H9 (cell line): Measurements from ENCODE around the gene WNT9A. TPM values are rescaled to one million over a fixed set of nuclear protein-coding genes. Genes with fewer than 3 reads are reported as not detected.

Source experiments
- DNase-seq: peaks from one replicate; pipeline ENCODE4 v3.0.0-alpha.2; 2017
- H2AFZ ChIP-seq: one replicate; pipeline ENCODE4 v1.6.1; 2013; ENCODE audit warnings: mild to moderate bottlenecking, low read length, control low read depth, moderate library complexity
- H2AK5ac ChIP-seq: 2 replicates; pipeline ENCODE4 v1.6.1; 2013; ENCODE audit warnings: low read length, control low read depth, mixed read lengths; ENCODE audit not compliant: insufficient read length
- H2BK120ac ChIP-seq: one replicate; pipeline ENCODE4 v1.6.1; 2013; ENCODE audit warnings: low read depth, mild to moderate bottlenecking, low read length, control low read depth, inconsistent platforms; ENCODE audit not compliant: poor library complexity, severe bottlenecking
- H2BK12ac ChIP-seq: 2 replicates; pipeline ENCODE4 v1.6.1; 2013; ENCODE audit warnings: low read length, control low read depth, mixed read lengths, low read depth; ENCODE audit not compliant: insufficient read length
- H2BK15ac ChIP-seq: 2 replicates; pipeline ENCODE4 v1.6.1; 2013; ENCODE audit warnings: low read depth, low read length, control low read depth
- H2BK20ac ChIP-seq: one replicate; pipeline ENCODE4 v1.6.1; 2013; ENCODE audit warnings: low read depth, mild to moderate bottlenecking, low read length, control low read depth, inconsistent platforms; ENCODE audit not compliant: poor library complexity, severe bottlenecking
- H2BK5ac ChIP-seq: 2 replicates; pipeline ENCODE4 v1.6.1; 2013; ENCODE audit warnings: low read length, control low read depth, mixed read lengths; ENCODE audit not compliant: insufficient read length
- H3K14ac ChIP-seq: 2 replicates; pipeline ENCODE4 v1.6.1; 2013; ENCODE audit warnings: low read length, control low read depth; ENCODE audit not compliant: insufficient read depth
- H3K18ac ChIP-seq: 2 replicates; pipeline ENCODE4 v1.6.1; 2013; ENCODE audit warnings: low read depth, mild to moderate bottlenecking, mixed read lengths, low read length, control low read depth; ENCODE audit not compliant: insufficient read length
- H3K23ac ChIP-seq: 2 replicates; pipeline ENCODE4 v1.6.1; 2013; ENCODE audit warnings: low read length, control low read depth, mixed read lengths, low read depth; ENCODE audit not compliant: insufficient read length
- H3K23me2 ChIP-seq: 2 replicates; pipeline ENCODE4 v1.6.1; 2013; ENCODE audit warnings: low read depth, mild to moderate bottlenecking, mixed read lengths, low read length, control low read depth; ENCODE audit not compliant: insufficient read length, poor library complexity, severe bottlenecking
- H3K27ac ChIP-seq: 2 replicates; pipeline ENCODE4 v1.5.1; 2013; ENCODE audit warnings: low read length, control low read depth, mixed read lengths, low read depth; ENCODE audit not compliant: insufficient read length
- H3K27me3 ChIP-seq: 2 replicates; pipeline ENCODE4 v1.6.1; 2013; ENCODE audit warnings: low read length, control low read depth, inconsistent platforms; ENCODE audit not compliant: insufficient read depth
- H3K4ac ChIP-seq: 2 replicates; pipeline ENCODE4 v1.6.1; 2013; ENCODE audit warnings: low read depth, mild to moderate bottlenecking, control low read depth, inconsistent platforms, low read length, moderate library complexity
- H3K4me1 ChIP-seq: 2 replicates; pipeline ENCODE4 v1.6.1; 2013; ENCODE audit warnings: low read length, control low read depth, inconsistent platforms; ENCODE audit not compliant: insufficient read depth
- H3K4me2 ChIP-seq: 2 replicates; pipeline ENCODE4 v1.6.1; 2013; ENCODE audit warnings: low read length, control low read depth, mixed read lengths; ENCODE audit not compliant: insufficient read length, insufficient read depth
- H3K56ac ChIP-seq: 2 replicates; pipeline ENCODE4 v1.6.1; 2013; ENCODE audit warnings: low read depth, mild to moderate bottlenecking, mixed read lengths, low read length, control low read depth; ENCODE audit not compliant: insufficient read length
- H3K79me1 ChIP-seq: 2 replicates; pipeline ENCODE4 v1.6.1; 2013; ENCODE audit warnings: low read depth, mild to moderate bottlenecking, moderate library complexity, low read length, control low read depth, inconsistent platforms; ENCODE audit not compliant: insufficient read depth, poor library complexity, severe bottlenecking
- H3K79me2 ChIP-seq: 2 replicates; pipeline ENCODE4 v1.6.1; 2013; ENCODE audit warnings: low read length, control low read depth, inconsistent platforms; ENCODE audit not compliant: insufficient read depth
- H3K9ac ChIP-seq: 2 replicates; pipeline ENCODE4 v1.6.1; 2013; ENCODE audit warnings: low read length, control low read depth, mixed read lengths; ENCODE audit not compliant: insufficient read length; ENCODE audit errors: extremely low read depth
- H3K9me3 ChIP-seq: one replicate; pipeline ENCODE4 v1.6.1; 2013; ENCODE audit warnings: low read depth, low read length, inconsistent platforms; ENCODE audit not compliant: control insufficient read depth
- H3T11ph ChIP-seq: one replicate; pipeline ENCODE4 v1.6.1; 2013; ENCODE audit warnings: mild to moderate bottlenecking, low read length, control low read depth, inconsistent platforms
- H4K20me1 ChIP-seq: one replicate; pipeline ENCODE4 v1.6.1; 2013; ENCODE audit not compliant: control insufficient read depth, insufficient read length, insufficient read depth
- H4K5ac ChIP-seq: 2 replicates; pipeline ENCODE4 v1.6.1; 2013; ENCODE audit warnings: low read depth, mild to moderate bottlenecking, mixed read lengths, low read length, control low read depth; ENCODE audit not compliant: insufficient read length
- H4K8ac ChIP-seq: replicated peaks from 2 replicates; pipeline ENCODE4 v1.6.1; 2013; ENCODE audit warnings: low read length, control low read depth, mixed read lengths, low read depth; ENCODE audit not compliant: insufficient read length
- H4K91ac ChIP-seq: 2 replicates; pipeline ENCODE4 v1.6.1; 2013; ENCODE audit warnings: low read depth, mild to moderate bottlenecking, moderate library complexity, mixed read lengths, low read length, control low read depth; ENCODE audit not compliant: insufficient read length
- H3K27ac Mint-ChIP-seq, 3 experiments: 2 replicates in 2 of 3; 3 replicates in 1 of 3; pipeline ENCODE4 v1.8.0; 2020 to 2021; ENCODE audit warnings: mixed read lengths in 3 of 3, mild to moderate bottlenecking in 1 of 3, moderate library complexity in 1 of 3
- H3K27me3 Mint-ChIP-seq: 2 replicates; pipeline ENCODE4 v1.8.0; 2021; ENCODE audit warnings: low read depth, mild to moderate bottlenecking, moderate library complexity, mixed read lengths
- H3K36me3 Mint-ChIP-seq, 3 experiments: 2 replicates in 2 of 3; 3 replicates in 1 of 3; pipeline ENCODE4 v1.8.0; 2020 to 2021; ENCODE audit warnings: low read depth in 3 of 3, mixed read lengths in 3 of 3; ENCODE audit not compliant: insufficient read depth in 1 of 3
- H3K4me1 Mint-ChIP-seq, 2 experiments: 2 replicates each; pipeline ENCODE4 v1.8.0; 2020; ENCODE audit warnings: mixed read lengths in 2 of 2
- H3K4me3 Mint-ChIP-seq, 2 experiments: 2 replicates in 1 of 2; 3 replicates in 1 of 2; pipeline ENCODE4 v1.8.0; 2020 to 2021; ENCODE audit warnings: mild to moderate bottlenecking in 2 of 2, mixed read lengths in 2 of 2, moderate library complexity in 1 of 2
- H3K9me3 Mint-ChIP-seq, 2 experiments: 2 replicates in 1 of 2; 3 replicates in 1 of 2; pipeline ENCODE4 v1.8.0; 2020; ENCODE audit warnings: mild to moderate bottlenecking in 2 of 2, mixed read lengths in 2 of 2, moderate library complexity in 1 of 2
- WGBS: extraction: QIAGEN DNeasy Blood & Tissue Kit; methylation state at CpG from one replicate; pipeline ENCODE4 v1.1.7; 2013; ENCODE audit warnings: missing lambda C conversion rate, low lambda C conversion rate, mixed read lengths; ENCODE audit not compliant: insufficient read length; ENCODE audit errors: extremely low coverage; 5-methylcytosine and 5-hydroxymethylcytosine counted together
- total RNA-seq: library from RNA; stranded (reverse); gene quantifications from 2 replicates; pipeline ENCODE4 v1.2.1, GENCODE V29; 2021
- TF ChIP-seq, protein P1 (sequence below): fragments of 200-600 bp; sonication (generic); conservative IDR thresholded peaks from 3 replicates; pipeline ENCODE4 v1.8.0; 2021; ENCODE audit warnings: antibody characterized with exemption, mild to moderate bottlenecking

Gene WNT9A
- total RNA-seq, 1 experiment from 2014 or later: 0.77 TPM

- no peaks in the 10 kb centered on the region for H3K36me3 Mint-ChIP-seq
- Histone ChIP-seq H2BK20ac (no peak overlapping the region), H3K18ac (no peak overlapping the region), H3K9ac (no peak overlapping the region), H4K20me1 (no peaks in the 10 kb centered on the region), H2BK5ac (no peak overlapping the region), H2AK5ac (no peak overlapping the region), H3K9me3 (no peaks in the 10 kb centered on the region), H4K91ac (no peak overlapping the region), H4K5ac (no peak overlapping the region), H3K4me2 (no peak overlapping the region), H3K27ac (no peak overlapping the region), H4K8ac (no peak overlapping the region), H3K79me2 (no peaks in the 10 kb centered on the region), H3K27me3 (no peaks in the 10 kb centered on the region), H2BK12ac (no peak overlapping the region), H2BK120ac (no peak overlapping the region), H3K23ac (no peak overlapping the region), H3K23me2 (no peaks in the 10 kb centered on the region), H2AFZ (no peak overlapping the region), H3K4ac (no peak overlapping the region), H2BK15ac (no peak overlapping the region), H3K56ac (no peak overlapping the region), H3K14ac (no peak overlapping the region), H3T11ph (no peak overlapping the region), H3K4me1 (no peaks in the 10 kb centered on the region), H3K79me1 (no peaks in the 10 kb centered on the region)
- TF ChIP-seq, protein P1, sequence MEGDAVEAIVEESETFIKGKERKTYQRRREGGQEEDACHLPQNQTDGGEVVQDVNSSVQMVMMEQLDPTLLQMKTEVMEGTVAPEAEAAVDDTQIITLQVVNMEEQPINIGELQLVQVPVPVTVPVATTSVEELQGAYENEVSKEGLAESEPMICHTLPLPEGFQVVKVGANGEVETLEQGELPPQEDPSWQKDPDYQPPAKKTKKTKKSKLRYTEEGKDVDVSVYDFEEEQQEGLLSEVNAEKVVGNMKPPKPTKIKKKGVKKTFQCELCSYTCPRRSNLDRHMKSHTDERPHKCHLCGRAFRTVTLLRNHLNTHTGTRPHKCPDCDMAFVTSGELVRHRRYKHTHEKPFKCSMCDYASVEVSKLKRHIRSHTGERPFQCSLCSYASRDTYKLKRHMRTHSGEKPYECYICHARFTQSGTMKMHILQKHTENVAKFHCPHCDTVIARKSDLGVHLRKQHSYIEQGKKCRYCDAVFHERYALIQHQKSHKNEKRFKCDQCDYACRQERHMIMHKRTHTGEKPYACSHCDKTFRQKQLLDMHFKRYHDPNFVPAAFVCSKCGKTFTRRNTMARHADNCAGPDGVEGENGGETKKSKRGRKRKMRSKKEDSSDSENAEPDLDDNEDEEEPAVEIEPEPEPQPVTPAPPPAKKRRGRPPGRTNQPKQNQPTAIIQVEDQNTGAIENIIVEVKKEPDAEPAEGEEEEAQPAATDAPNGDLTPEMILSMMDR: no peak
- H3K4me3 Mint-ChIP-seq: no peak overlapping the region
- no peak overlapping the region for H3K27ac Mint-ChIP-seq
- DNase-seq: no peak
- WGBS: no CpG with 5 or more reads among the region's 3 CpGs
- 0 out of 4 replicates have a peak, but pooled peaks cover 0 to 3% of the 10 kb centered on the region in 2 experiments for H3K4me1 Mint-ChIP-seq
- H3K9me3 Mint-ChIP-seq: peaks cover 5 to 13% of the 10 kb centered on the region in 2 experiments; a peak in 4 of 5 replicates
- peaks cover 35% of the 10 kb centered on the region for H3K27me3 Mint-ChIP-seq
These were observed 77.4 kb downstream of the WNT9A start for GRCh38 chr1:227870366-227870765.
